AG20443 (cell line): ENCODE measurements around the gene SERTAD2.
A peak's percentile ranks its signal among the peaks of the same experiment; 100 is the strongest.

ENCODE experiments used
- DNase-seq: peaks from one replicate; pipeline ENCODE4 v3.0.0; 2012; ENCODE audit warnings: low spot score, mixed read lengths

Gene SERTAD2, protein sequence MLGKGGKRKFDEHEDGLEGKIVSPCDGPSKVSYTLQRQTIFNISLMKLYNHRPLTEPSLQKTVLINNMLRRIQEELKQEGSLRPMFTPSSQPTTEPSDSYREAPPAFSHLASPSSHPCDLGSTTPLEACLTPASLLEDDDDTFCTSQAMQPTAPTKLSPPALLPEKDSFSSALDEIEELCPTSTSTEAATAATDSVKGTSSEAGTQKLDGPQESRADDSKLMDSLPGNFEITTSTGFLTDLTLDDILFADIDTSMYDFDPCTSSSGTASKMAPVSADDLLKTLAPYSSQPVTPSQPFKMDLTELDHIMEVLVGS

DNA sequence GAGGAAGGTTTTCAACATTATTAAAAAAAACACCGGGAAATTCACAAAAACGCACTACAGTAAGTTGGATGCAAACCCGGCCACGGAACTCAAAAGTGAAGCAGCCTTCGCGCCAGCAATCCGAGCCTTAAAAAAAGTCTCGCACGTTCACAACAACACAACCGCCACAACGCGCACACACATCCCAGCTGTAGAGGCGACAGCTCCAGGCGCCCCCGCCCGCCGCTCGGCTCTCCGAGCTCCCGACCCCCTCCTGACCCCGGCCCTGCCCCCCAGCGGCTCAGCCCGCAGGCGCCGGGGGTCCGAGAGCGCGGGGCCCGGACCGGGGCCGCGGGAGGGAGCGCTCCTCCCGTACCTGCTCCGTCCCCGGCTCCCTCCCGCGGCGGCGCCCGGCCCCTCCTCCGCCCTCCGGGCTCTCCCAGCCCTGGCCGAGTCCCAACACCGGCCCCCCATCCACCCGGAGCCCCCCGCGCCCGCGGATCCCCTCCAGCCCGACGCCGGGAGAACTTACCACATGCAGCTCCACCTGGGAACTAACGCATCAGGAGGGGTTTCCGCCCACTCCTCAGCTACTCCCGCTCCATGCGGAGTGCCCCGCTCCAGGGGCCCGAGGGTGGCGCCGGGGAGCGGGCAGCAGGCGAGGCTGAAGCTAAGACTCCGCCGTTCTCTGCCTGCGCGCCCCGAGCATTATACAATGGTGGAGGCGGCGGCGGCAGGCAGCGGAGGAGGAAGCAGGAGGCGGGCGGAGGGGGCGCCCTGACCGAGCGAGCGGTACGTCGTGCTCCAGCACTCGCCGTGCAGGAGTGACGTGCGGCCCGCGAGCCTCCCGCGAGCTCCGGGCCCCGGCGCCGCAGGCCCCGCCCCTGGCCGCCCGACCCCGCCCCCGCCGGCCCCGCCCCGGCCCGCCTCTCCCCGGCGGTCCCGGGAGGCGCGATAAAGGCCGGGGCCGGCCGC is at the start of gene SERTAD2:
SERTAD2 (minus strand) TSS at position 805 of the 954 bp plus-strand sequence. CDS start 17,042 bp downstream, outside the sequence.
- peak; percentile 98 for DNase-seq

DNA sequence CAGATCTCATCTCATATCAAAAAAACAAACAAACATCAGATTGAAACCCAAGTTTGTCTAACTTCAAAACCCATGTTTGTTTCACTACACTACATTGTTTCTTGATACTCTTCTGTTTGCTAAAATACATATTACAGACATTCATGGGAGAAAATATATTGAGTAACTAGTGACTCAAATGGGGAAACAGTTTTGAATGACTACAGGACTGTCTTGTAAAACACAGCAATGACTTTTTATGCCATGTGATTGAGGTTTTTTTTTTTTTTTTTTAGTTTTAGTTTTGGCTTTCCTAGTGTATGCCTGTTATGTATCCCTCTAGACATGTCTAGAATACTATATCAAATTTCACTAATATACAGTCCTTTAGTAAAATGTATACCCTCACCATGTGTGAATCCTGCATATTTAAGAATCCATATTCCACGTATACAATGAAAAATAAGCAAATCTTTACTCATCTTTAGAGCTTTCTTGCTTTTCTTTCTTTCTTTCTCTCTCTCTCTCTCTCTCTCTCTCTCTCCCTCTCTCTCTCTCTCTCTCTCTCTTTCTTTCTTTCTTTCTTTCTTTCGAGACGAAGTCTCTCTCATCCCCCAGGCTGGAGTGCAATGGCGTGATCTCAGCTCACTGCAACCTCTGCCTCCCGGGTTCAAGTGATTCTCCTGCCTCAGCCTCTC is 46.6 kb upstream of the SERTAD2 start:
- DNase-seq, result peak; percentile 33

DNA sequence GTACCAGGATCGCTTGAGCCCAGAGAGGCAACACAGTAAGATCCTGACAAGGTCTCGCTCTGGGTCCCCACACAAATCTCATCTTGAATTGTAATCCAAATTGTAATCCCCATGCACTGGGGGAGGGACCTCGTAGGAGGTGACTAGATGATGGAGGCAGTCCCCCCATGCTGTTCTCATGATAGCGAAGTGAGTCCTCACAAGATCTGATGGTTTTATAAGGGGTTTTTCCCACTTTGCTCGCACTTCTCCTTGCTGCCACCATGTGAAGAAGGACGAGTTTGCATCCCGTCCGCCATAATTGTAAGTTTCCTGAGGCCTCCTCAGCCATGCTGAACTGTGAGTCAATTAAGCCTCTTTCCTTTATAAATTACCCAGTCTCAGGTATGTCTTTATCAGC is 46.0 kb upstream of the SERTAD2 start:
- no peak for DNase-seq

DNA sequence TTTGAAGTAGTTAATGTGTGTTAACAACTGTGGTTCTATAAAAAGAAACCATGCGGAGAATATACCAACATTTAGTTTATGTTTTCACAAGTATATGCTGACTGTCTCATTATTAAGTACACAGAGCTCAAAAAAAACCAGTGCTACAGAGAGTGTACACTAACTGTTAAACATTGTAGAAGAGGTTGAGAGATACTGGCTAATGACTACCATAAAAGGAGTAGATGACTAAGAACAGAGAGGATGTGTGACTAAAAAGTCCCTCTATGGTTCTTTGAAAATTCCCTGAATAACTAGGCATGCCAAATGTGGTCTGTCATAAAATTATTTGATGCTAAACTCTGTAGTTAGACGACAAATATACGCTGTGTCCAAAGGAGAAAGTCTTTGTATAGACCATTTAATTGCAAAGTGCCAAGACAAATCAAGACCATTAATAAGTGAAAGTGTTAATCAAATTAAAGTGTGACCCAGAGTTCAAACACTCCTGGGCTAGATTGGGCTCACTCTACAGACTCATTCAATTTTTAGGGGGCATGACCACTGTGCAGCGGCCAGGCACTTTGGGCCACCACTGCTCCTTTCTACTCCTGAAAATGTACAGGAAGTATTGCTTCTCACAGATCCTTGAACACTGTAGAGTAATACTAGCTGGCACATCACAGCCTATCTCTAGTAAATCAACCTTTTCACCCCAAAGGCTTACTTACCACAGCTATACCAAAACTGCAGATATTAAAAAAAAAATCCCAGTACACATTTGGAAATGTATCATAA is 45.1 kb upstream of the SERTAD2 start:
- peak; percentile 79 for DNase-seq

DNA sequence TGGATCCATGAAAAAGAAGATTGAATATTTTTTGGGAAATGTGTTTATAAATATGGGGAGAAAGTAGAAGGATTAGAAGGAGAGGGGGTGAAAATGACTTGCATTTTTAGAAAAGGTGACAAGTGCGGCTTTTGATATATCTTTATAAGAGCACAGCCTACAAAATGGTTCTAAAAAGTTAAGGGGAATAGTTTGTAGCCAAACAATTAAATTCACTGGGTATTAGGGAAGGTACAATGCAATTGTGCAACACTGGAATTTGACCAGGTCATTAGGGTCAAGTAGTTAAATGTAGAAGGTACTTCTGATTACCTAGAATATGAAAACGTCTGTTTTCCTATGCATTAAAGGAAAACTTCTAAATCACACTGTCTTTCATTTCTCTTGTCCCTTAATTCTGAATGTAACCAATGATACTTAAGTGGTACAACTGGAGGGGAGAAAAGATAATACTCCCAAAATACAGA is 44.5 kb upstream of the SERTAD2 start:
- DNase-seq, result no peak

DNA sequence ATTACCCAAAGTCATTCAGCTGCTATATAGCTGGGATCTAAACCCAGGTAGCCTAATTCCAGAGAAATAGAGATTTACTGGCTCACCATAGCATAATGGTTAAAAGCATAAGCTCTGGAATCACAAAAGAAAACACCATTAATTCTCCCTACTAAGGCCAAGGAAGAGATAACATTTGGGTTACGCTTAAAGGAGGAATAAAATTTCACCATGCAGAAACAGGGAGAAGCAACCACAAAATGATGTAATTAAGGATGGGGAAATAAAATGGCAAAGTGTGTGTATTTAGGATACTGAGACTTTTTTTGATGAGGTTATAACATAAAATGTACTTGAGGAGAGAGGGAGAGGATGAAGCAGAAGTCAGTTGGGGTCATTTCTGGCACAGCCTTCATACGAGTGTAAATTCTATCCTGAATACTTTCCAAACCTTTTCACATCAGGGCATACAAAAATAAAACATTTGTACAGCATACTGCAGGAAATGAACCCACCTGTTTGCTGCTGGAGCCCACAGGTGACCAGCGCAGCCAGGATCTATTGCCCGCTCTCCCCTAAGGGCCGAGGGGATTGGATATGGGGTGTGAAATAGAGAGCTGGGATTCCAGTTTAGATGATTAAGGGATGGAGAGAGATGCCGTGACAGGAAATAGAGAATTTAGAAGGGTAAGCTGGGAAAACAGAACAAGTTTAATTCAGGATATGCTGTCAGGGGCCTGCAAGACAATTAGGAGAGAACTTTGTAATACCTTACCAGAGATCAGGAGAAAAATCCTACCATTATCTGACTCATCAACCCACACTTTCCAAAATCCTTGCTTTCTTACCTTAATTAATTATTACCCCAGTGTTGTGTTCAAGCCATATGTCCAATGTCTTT is 43.8 kb upstream of the SERTAD2 start:
- DNase-seq, result no peak

DNA sequence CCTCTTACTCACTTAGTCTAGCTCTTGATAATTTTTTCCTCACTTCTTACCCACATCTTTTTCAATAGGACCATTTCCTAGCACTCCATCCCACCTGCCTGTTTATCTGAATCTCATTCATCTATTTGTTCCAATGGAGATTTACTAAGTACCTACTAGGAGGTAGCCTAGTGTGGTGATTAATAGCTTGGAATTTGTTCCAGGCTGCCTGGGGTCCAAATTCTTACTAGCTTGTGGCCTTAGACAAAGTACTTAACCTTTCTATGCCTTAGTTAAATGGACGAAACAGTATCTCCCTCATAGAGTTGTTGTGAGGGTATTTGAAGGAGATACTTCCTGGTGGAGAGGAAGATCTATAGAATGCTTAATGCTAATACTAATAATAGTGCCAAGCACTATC is 42.9 kb upstream of the SERTAD2 start:
- no peak for DNase-seq

DNA sequence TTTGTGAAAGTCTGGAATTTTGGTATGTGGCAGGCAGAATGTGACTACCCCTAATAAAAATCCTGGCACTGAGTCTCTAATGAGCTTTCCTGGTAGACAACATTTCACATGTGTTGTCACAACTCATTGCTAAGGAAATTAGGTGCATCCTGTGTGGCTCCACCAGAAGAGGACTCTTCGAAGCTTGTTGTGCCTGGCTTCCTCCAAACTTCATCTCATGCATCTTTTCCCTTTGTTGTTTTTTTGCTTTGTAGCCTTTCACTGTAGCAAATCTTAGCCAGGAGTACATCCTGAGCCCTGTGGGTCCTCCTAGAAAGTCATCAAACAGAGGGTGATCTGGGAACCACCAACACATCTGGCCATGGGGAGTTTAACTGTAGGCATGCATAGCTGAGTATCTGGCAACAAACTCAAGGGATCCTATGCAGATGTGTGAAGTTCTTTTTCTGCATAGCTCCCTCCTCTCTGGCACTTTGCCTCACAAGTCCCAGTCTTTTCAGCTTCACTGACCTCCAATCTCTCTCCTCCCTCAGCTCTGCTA is 42.1 kb upstream of the SERTAD2 start:
- peak; percentile 16 for DNase-seq

DNA sequence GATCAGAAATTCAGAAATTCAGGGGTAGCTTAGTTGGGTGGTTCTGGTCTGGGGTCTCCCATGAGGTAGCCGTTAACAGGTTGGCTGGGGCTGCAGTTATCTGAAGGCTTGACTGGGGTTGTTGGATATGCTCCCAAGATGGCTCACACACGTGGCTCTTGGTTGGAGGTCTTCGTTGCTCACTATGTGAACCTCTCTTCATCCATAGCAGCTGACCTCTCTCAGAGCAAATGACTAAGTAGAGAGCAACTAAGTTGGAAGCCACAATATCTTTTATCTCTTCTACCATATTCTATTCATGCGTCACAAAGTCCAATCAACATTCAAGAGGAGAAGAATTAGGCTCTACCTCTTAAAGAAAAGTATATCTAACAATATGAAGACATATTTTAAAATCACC is 38.7 kb upstream of the SERTAD2 start:
- no peak for DNase-seq

DNA sequence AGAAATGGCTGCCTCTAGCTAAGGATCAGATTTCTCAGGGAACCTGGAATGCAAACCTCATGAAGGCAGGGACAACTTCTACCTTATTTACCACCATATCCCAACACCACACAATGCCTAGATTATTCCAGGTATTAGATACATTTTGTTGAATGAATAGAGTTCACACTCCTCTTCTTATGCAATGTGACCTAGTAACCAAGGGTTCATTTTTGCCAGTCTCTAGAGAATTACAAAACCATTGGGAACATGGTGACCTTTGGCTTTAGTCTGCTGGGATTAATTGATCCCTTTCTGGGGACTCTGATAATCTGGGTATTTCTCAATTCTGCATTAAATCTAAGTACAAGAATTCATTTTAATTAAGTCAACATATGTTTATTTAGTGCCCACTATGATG is 35.2 kb upstream of the SERTAD2 start:
- no peak for DNase-seq

DNA sequence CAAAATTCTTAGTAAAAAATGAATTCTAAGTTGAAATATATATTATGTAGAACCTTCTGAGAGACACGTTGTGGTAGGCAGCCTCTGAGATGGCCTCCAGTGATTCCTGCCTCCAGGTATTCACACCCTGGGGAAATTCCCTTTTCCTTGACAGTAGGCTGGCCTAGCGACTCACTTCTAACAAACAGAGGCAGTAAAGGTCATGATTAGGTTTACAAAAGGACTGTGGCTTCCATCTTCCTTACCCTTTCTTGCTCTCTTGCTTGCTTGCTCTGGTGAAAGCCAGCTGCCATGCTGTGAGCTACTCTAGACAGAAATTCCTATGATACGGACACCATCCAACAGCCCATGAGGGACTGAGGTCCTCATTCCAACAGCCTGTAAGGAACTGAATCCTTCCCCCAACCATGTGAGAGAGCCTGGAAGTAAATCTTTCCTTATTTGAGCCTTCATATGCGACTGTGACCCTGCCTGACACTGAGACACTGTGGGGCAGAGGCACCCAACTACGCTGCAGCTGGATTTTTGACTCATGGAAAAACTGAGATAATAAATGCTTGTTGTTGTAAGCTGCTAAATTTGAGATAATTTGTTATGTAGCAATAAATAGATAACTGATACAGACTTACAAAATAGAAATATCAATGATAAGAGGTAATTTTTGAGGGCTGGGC is 32.7 kb upstream of the SERTAD2 start:
- DNase-seq, result no peak

DNA sequence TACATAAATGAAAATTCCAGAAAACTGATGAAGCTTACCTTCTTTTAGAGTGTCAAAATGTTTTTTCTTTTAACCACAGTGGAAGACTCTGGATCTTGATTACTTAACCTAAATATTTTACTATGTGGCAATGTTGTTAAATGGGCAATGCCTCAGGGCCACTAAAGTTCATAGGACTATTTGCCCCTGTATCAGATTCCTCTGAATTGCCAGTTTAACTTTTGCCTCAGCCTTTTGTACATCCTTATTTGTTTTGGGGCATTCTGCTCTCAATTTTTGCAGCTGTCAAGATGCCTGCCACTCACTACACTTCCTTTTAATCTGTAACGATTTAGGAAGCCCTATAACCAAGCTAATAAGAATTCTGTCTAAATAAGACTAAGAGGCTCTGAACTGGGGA is 31.7 kb upstream of the SERTAD2 start:
- DNase-seq, result peak; percentile 39

DNA sequence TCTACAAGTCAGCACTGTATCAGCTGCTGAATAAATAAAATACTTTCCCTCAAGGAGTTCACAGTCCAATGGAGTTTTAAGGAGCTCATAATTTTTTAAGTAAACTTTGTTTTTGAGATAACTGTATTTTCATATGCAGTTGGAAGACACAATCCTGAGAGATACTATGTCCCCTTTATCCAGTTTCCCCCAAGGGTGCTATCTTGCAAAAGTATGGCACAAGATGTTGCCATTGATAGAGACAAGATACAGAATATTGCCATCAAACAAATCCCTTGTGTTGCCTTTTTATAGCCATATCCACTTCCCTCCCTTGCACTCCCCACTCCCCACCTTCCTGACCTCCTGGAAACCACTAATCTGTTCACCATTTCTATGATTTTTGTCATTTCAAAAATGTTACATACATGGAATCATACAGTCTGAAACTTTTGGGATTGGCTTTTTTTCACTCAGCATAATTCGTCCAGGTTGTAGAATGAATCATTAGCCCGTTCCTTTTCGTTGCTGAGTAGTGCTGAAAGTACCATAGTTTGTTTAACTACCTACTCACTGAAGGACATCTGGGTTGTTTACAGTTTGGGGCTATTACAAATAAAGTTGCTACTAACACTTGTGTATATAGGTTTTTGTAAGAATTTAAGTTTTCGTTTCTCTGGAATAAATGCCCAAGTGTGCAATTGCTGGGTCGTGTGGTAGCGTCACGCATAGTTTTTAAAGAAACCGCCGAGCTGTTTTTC is 30.2 kb upstream of the SERTAD2 start:
- DNase-seq, result no peak

DNA sequence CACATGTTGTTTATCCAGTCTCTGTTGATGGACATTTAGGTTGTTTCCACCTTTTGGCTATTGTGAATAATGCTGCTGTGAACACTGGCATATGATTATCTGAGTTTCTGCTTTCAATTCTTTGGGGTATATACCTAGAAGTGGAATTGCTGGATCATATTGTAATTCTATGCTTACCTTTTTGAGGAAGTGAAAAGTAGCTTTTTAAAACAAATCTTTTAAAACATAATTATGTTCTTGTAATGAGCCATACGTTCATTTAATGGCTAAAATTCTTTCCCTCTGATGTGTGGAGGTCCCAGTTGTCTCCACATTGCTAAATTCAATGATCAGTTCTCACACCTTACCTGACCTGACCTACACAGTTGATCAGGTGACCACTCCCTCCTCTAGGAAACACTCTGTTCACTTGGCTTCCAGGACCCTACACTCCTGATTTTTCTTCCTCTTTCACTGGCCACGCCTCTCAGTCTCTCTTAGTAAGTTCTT is 27.8 kb upstream of the SERTAD2 start:
- no peak for DNase-seq

DNA sequence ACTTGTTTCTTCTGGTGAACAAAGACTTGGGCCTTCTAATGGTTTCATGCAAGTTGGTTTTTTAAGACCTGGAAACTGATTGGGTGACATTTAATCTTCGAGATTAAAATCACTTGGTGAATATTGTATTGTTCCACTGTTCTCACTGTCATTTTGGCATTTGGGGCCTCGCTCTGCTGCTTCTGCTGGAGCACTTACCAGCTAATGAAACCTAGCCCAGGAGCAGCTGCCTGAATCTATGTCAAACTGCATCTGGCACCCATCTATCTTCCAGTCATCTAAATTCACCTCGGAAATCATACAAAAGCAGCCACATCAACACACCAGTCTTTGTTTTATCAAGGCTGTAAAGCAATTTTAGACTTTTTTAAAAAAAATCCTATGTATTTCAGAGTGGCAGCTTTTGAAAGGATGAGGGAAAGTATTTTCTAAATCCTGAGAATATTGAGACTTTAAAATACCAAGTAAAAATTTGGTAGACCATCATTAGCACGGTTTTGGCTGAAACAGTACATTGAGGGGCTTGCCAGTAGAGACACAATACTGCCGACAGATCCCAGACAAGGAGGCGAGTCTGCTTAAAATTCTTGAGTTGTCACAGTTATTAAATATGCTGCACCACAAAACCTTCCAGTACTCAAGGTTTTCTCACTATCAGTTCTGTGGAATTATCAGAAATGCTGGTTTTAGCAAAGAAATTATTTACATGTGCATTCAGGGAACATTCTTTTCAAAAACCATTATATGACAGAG is 26.1 kb upstream of the SERTAD2 start:
- DNase-seq, result no peak

DNA sequence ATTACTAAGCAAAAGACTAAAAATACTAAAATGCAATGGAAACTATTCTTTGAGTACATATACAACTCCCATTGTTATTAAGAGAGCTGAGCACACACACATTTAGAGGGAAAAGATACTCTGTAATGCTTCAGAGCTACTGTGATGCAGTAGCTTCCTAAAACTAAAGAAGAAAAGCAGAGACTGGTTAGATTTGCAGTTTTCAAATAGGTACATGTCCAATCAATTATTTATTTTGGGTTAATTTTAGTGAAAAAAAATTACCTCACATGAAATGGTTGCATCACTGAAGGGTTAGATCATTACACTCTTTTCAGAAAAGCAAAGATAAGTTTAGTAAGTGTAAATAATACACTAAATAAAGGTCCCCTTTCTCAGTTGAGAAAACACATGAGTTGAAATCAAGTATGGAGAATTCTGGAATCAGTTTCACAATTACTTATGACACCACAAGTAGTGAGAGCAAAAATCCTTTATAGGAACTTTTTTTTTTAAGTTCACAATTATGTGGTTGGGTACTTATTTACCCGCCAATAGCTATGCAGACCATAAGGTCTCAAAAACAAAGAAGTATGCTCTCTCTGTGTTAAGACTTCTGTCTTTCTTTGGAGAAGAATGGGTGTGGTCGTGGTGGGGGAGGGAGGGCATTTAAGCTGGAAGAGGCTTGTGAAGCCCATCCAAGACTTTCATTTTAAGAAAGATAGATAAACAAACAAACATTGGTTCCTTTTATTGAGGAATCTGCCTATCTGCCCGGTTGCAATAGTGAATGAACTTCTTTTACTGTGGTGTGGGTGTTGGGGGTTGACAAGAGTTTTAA is 25.3 kb upstream of the SERTAD2 start:
- no peak for DNase-seq

DNA sequence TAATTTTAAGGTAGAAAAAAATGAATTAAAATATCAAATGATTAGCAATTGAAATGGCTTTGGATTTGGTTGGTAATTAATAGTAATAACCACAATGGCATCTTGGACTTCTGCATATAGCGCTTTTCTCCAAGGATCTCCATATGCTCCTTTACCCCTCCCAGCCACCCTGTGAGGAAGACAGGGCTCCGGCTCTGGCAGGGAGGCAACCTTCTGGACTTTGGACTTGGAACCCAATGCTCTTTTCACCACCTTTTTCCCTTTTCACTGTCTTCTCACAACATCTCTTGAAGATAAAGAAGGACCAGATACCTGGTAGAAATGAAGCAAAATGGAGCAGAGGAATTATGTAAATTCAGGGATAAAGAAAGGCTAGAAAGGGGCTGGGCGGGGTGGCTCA is 23.8 kb upstream of the SERTAD2 start:
- DNase-seq, result no peak
